Vagina (tissue), 2 donors: ENCODE results near the gene TARBP2.

Source experiments
- CTCF ChIP-seq, 3 experiments: fragments of 450-650 bp in 2 of 3; fragments of 200-600 bp in 1 of 3; sonication (generic) in 1 of 3; IDR thresholded peaks; one replicate each; pipeline ENCODE4 v1.5.1; 2017 to 2019; ENCODE audit warnings: antibody characterized with exemption in 3 of 3, mild to moderate bottlenecking in 2 of 3, moderate library complexity in 2 of 3
- POLR2A ChIP-seq, 2 donors: fragments of 450-650 bp; IDR thresholded peaks; one replicate each; pipeline ENCODE4 v1.6.1; 2017; ENCODE audit warnings: antibody characterized with exemption in 2 of 2, mild to moderate bottlenecking in 2 of 2, moderate library complexity in 2 of 2
- POLR2AphosphoS5 ChIP-seq, 2 donors: sonication (generic); formaldehyde crosslinking; IDR thresholded peaks; one replicate each; pipeline ENCODE4 v1.9.0; 2017; ENCODE audit warnings: antibody characterized with exemption in 2 of 2, mild to moderate bottlenecking in 2 of 2, low read depth in 1 of 2; ENCODE audit not compliant: insufficient read depth in 1 of 2

- no peak for TF ChIP-seq POLR2A (IDR thresholded peaks at IDR 0.05)
- no peak for TF ChIP-seq CTCF (IDR thresholded peaks at IDR 0.05)
- no peak for TF ChIP-seq POLR2AphosphoS5 (IDR thresholded peaks at IDR 0.05; ENCODE audit: insufficient read depth in 1 of 2, low read depth in 1 of 2)
Measured at GRCh38 chr12:53524476-53524875, 23.4 kb downstream of the TARBP2 start.
